Fibroblast of lung (primary cell): ENCODE data around the gene NR1I3. TPM values are rescaled to one million over a fixed set of nuclear protein-coding genes. Genes with fewer than 3 reads are reported as not detected.

ENCODE experiments used
- DNase-seq, 2 donors: peaks; one replicate each; pipeline versions ENCODE4 v3.0.0 to v3.0.0-alpha.2; 2010; ENCODE audit warnings: low read depth in 2 of 2
- H2AFZ ChIP-seq: 2 replicates; pipeline ENCODE4 v1.5.1; 2012; ENCODE audit warnings: low read length, control low read depth, inconsistent platforms
- H3K27ac ChIP-seq: 2 replicates; pipeline ENCODE4 v1.5.1; 2011; ENCODE audit warnings: low read length, control low read depth; ENCODE audit not compliant: insufficient read depth
- H3K27me3 ChIP-seq: 2 replicates; pipeline ENCODE4 v1.5.1; 2011; ENCODE audit warnings: mild to moderate bottlenecking, low read length; ENCODE audit not compliant: control insufficient read depth, insufficient read depth
- H3K36me3 ChIP-seq: 2 replicates; pipeline ENCODE4 v1.5.1; 2011; ENCODE audit warnings: low read length; ENCODE audit not compliant: control insufficient read depth, insufficient read depth
- H3K4me1 ChIP-seq: 2 replicates; pipeline ENCODE4 v1.5.1; 2011; ENCODE audit warnings: low read length; ENCODE audit not compliant: control insufficient read depth, insufficient read depth; ENCODE audit errors: extremely low read depth
- H3K4me2 ChIP-seq: 2 replicates; pipeline ENCODE4 v1.5.1; 2011; ENCODE audit warnings: low read length, control low read depth; ENCODE audit not compliant: insufficient read depth; ENCODE audit errors: extremely low read depth
- H3K4me3 ChIP-seq, 4 experiments: fragments of 200-600 bp in 1 of 4; sonication (generic) in 1 of 4; replicated peaks in 1 of 4; 2 replicates each; pipeline ENCODE4 v1.5.1; 2011 to 2016; ENCODE audit warnings: low read length in 4 of 4, low read depth in 3 of 4, mild to moderate bottlenecking in 3 of 4, control low read depth in 2 of 4, inconsistent platforms in 1 of 4, mixed read lengths in 1 of 4; ENCODE audit not compliant: insufficient read depth in 1 of 4; ENCODE audit errors: control extremely low read depth in 1 of 4
- H3K79me2 ChIP-seq: 2 replicates; pipeline ENCODE4 v1.5.1; 2012; ENCODE audit warnings: mild to moderate bottlenecking, low read length, inconsistent platforms; ENCODE audit not compliant: control insufficient read depth, insufficient read depth
- H3K9ac ChIP-seq: 2 replicates; pipeline ENCODE4 v1.5.1; 2011; ENCODE audit warnings: mild to moderate bottlenecking, low read length, control low read depth; ENCODE audit not compliant: insufficient read depth
- H3K9me3 ChIP-seq: 2 replicates; pipeline ENCODE4 v1.5.1; 2012; ENCODE audit warnings: low read depth, low read length; ENCODE audit not compliant: control insufficient read depth, insufficient read depth
- H4K20me1 ChIP-seq: 2 replicates; pipeline ENCODE4 v1.5.1; 2011; ENCODE audit warnings: low read length; ENCODE audit not compliant: control insufficient read depth, insufficient read depth; ENCODE audit errors: extremely low read depth
- CTCF ChIP-seq, 2 donors: IDR thresholded peaks in 1 of 2; conservative IDR thresholded peaks in 1 of 2; 1 replicate in 1 of 2; 2 replicates in 1 of 2; pipeline ENCODE4 v1.5.1; 2011 to 2012; ENCODE audit warnings: low read length in 2 of 2, control low read depth in 1 of 2, inconsistent platforms in 1 of 2, low read depth in 1 of 2, mild to moderate bottlenecking in 1 of 2
- EZH2 ChIP-seq: IDR thresholded peaks from 2 replicates; pipeline ENCODE4 v1.5.1; 2012; ENCODE audit warnings: low read length, control low read depth, mild to moderate bottlenecking; ENCODE audit errors: missing control alignments
- polyA plus RNA-seq, 2 donors: library from polyadenylated mRNA; depleted of rRNA in 1 of 2; stranded (reverse) in 1 of 2; unstranded in 1 of 2; fragments of >200 nt; gene quantifications; 2 replicates each; pipeline ENCODE4 v1.2.1, GENCODE V29; 2011 to 2012; ENCODE audit warnings: missing spikeins in 1 of 2
- total RNA-seq: library from RNA; depleted of rRNA; stranded (reverse); fragments of >200 nt; gene quantifications from 2 replicates; pipeline ENCODE4 v1.2.1, GENCODE V29; 2014

The NR1I3 gene
- total and polyA plus RNA-seq, 2 donors (not counting 1 experiment from before 2014, with no cell fraction given) = not detected

DNA sequence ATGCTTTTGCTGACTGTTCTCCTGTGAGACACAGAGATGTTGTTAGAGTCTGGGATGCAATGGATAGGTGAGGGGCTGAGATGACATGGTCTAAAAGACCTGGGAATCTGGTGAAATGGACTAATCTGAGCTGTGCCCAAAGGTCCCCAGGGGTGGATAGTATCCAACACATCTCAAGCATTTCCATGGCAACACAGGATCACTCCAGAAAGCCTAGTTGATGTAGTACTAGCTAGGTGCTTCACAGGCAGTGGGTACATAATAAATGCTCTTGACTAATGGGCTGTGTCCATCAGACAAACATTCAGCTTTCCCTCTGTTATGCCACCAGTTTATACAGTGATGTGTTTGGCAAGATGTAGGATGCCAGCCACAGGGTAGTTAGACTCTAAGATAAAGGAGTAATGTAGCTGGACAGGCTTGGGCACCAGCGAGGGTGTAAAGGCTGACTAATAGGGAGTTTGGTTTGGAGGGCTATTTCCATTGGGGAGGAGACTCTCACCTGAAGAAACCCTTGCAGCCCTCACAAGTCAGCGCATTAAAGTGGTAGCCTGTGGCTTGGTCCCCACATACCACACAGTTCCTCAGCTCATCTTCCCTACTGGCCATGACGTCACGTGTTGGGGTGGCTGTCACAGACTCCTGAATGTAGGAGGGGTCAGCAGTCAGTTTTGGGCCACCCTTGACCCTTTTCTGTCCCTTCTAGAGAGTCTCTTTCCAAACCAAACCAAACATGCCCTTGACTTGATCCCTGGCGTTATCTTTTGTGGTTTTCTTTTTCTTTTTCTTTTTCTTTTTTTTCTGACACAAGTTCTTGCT, 1.8 kb downstream of the NR1I3 start:
- Histone ChIP-seq H3K79me2 (no peaks in the 10 kb centered on the region), H3K4me3 (no peak overlapping the region), H3K27ac (no peak overlapping the region), H3K36me3 (no peaks in the 10 kb centered on the region), H3K9ac (no peak overlapping the region), H2AFZ (no peak overlapping the region), H3K4me1 (no peaks in the 10 kb centered on the region), H3K27me3 (no peaks in the 10 kb centered on the region), H4K20me1 (no peaks in the 10 kb centered on the region), H3K4me2 (no peak overlapping the region), H3K9me3 (no peaks in the 10 kb centered on the region)
- TF ChIP-seq CTCF (conservative IDR thresholded peaks at IDR 0.05 in 1 of 2, IDR thresholded peaks at IDR 0.05 in 1 of 2; ENCODE audit: low read depth in 1 of 2, low read length in 2 of 2) (no peak), EZH2 (no peak)
- no peak for DNase-seq

GRCh38 chr1:161233102-161233501, 4.9 kb downstream of the NR1I3 start:
- Histone ChIP-seq H3K9me3 (no peaks in the 10 kb centered on the region), H3K27ac (no peak overlapping the region), H3K27me3 (no peaks in the 10 kb centered on the region), H3K4me2 (no peak overlapping the region), H4K20me1 (no peaks in the 10 kb centered on the region), H2AFZ (no peak overlapping the region), H3K4me3 (no peak overlapping the region), H3K4me1 (no peaks in the 10 kb centered on the region), H3K79me2 (no peaks in the 10 kb centered on the region), H3K9ac (no peak overlapping the region), H3K36me3 (peaks cover 8% of the 10 kb centered on the region)
- TF ChIP-seq CTCF (conservative IDR thresholded peaks at IDR 0.05 in 1 of 2, IDR thresholded peaks at IDR 0.05 in 1 of 2; ENCODE audit: low read depth in 1 of 2, low read length in 2 of 2) (no peak), EZH2 (no peak)
- no peak for DNase-seq

GRCh38 chr1:161230762-161231161, 7.2 kb downstream of the NR1I3 start:
- Histone ChIP-seq H3K4me2 (no peak overlapping the region), H3K4me3 (no peak overlapping the region), H3K9ac (no peak overlapping the region), H3K27ac (no peak overlapping the region), H4K20me1 (no peaks in the 10 kb centered on the region), H3K4me1 (peaks cover 6% of the 10 kb centered on the region), H3K79me2 (no peaks in the 10 kb centered on the region), H3K36me3 (peaks cover 8% of the 10 kb centered on the region), H2AFZ (no peak overlapping the region), H3K27me3 (no peaks in the 10 kb centered on the region), H3K9me3 (no peaks in the 10 kb centered on the region)
- DNase-seq = no peak
- TF ChIP-seq EZH2 = no peak
- TF ChIP-seq CTCF (conservative IDR thresholded peaks at IDR 0.05 in 1 of 2, IDR thresholded peaks at IDR 0.05 in 1 of 2; ENCODE audit: low read depth in 1 of 2, low read length in 2 of 2) = no peak
